Fibroblast of lung (primary cell): ENCODE results near the gene EVI5.

Experiments
- EZH2 ChIP-seq: IDR thresholded peaks from 2 replicates; pipeline ENCODE4 v1.5.1; 2012; ENCODE audit warnings: low read length, control low read depth, mild to moderate bottlenecking; ENCODE audit errors: missing control alignments
- TF ChIP-seq, protein P1 (sequence below), 2 donors: IDR thresholded peaks in 1 of 2; conservative IDR thresholded peaks in 1 of 2; 1 replicate in 1 of 2; 2 replicates in 1 of 2; pipeline ENCODE4 v1.5.1; 2011 to 2012; ENCODE audit warnings: low read length in 2 of 2, control low read depth in 1 of 2, inconsistent platforms in 1 of 2, low read depth in 1 of 2, mild to moderate bottlenecking in 1 of 2

DNA sequence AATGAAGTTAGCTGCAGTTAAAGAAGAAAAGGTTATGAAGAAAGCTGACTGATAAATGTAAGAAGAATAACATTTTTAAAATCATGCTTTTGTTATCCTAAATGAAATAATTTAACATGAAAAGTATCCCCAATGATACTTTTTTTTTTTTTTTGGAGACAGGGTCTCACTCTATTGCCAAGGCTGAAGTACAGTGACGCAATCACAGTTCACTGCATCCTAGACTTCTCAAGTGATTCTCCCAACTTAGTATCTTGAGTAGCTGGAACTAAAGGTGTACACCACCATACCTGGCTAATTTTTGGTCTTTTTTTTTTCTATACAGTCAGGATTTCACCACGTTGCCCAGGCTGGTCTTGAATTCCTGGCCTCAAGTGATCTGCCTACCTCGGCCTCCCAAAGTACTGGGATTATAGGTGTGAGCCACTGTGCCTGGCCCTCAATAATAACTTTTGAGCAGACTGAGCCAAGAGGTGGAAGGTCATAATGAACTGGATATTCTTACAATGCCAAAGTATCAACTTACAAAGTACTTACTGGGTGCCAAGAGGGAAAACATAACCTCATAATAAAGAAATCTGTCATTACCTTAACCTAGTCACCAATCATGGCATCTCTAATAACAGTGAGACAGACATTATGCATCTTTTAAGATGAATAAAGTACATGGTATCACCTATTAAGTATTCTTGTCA lies 94.5 kb downstream of the EVI5 start:
- no peak for TF ChIP-seq EZH2
- TF ChIP-seq, protein P1, sequence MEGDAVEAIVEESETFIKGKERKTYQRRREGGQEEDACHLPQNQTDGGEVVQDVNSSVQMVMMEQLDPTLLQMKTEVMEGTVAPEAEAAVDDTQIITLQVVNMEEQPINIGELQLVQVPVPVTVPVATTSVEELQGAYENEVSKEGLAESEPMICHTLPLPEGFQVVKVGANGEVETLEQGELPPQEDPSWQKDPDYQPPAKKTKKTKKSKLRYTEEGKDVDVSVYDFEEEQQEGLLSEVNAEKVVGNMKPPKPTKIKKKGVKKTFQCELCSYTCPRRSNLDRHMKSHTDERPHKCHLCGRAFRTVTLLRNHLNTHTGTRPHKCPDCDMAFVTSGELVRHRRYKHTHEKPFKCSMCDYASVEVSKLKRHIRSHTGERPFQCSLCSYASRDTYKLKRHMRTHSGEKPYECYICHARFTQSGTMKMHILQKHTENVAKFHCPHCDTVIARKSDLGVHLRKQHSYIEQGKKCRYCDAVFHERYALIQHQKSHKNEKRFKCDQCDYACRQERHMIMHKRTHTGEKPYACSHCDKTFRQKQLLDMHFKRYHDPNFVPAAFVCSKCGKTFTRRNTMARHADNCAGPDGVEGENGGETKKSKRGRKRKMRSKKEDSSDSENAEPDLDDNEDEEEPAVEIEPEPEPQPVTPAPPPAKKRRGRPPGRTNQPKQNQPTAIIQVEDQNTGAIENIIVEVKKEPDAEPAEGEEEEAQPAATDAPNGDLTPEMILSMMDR (conservative IDR thresholded peaks at IDR 0.05 in 1 of 2, IDR thresholded peaks at IDR 0.05 in 1 of 2; ENCODE audit: low read depth in 1 of 2, low read length in 2 of 2) = no peak
